ENCODE data around the gene NACC2.

NACC2 gene

DNA sequence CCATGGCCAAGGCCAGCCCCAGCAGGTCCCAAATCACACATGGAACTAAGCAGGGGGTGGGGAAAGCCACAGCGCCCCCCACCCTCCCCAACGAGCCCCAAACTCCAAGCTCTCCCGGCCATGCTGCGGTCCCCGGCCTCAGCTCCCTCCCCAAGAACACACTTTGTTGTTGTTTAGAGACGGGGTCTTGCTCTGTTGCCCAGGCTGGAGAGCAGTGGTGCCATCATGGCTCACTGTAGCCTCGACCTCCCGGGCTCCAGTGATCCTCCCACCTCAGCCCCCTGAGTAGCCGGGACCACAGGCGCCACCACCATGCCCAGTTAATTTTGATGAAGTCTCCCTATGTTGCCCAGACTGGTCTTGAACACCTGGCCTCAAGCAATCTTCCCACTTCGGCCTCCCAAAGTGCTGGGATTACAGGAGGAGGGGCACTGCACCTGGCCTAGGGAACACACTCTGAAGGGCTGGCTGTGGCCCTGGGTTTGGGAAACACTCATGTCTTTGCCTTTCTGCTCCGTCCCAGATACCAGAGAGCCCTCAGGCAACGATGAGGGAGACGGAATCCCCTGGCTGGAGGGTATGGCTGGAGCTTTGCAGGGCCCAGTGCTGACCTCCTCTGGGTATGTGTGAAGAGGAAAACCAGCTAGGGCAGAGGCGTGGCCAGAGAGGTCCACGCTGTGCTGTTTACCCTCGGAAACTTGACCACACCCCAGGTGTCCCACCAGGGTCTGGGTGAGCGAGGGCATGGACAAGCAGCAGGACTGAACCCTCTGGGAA is 80.8 kb downstream of the NACC2 start:
- no peak for DNase-seq (ENCODE audit: low read depth)
- no peak overlapping the region for H3K4me3 ChIP-seq (ENCODE audit: low read length)
- TF ChIP-seq, protein P1, sequence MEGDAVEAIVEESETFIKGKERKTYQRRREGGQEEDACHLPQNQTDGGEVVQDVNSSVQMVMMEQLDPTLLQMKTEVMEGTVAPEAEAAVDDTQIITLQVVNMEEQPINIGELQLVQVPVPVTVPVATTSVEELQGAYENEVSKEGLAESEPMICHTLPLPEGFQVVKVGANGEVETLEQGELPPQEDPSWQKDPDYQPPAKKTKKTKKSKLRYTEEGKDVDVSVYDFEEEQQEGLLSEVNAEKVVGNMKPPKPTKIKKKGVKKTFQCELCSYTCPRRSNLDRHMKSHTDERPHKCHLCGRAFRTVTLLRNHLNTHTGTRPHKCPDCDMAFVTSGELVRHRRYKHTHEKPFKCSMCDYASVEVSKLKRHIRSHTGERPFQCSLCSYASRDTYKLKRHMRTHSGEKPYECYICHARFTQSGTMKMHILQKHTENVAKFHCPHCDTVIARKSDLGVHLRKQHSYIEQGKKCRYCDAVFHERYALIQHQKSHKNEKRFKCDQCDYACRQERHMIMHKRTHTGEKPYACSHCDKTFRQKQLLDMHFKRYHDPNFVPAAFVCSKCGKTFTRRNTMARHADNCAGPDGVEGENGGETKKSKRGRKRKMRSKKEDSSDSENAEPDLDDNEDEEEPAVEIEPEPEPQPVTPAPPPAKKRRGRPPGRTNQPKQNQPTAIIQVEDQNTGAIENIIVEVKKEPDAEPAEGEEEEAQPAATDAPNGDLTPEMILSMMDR (IDR thresholded peaks at IDR 0.05; ENCODE audit: insufficient read depth, low read depth, low read length, missing control alignments): no peak

DNA sequence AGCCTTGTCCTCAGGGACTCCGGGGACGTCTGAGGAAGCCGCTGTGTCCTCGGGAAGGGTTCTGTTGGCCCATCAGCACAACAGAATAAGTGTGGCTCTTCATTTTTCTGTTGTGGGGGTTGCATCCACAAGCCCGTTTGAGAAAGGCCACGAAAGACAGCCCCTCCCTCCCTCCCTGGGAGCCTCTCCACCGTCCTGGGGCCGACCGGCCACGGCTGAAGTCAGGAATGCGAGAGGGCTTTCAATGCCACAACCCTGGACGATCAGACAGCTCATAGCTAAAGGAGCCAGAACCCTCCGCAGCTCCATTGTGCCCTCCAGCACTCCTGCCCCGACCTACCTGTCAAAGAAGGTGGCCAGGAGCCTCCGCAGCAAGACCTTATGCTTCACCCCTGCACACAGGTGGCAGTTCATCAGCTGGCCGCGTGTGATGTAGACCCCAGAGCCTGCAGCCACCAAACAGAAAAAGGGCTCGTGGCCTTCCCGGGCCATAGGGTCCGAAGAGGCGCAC is 81.5 kb downstream of the NACC2 start:
- TF ChIP-seq, protein P1 (IDR thresholded peaks at IDR 0.05; ENCODE audit: insufficient read depth, low read depth, low read length, missing control alignments): no peak
- no peak for DNase-seq (ENCODE audit: low read depth)
- no peak overlapping the region for H3K4me3 ChIP-seq (ENCODE audit: low read length)

DNA sequence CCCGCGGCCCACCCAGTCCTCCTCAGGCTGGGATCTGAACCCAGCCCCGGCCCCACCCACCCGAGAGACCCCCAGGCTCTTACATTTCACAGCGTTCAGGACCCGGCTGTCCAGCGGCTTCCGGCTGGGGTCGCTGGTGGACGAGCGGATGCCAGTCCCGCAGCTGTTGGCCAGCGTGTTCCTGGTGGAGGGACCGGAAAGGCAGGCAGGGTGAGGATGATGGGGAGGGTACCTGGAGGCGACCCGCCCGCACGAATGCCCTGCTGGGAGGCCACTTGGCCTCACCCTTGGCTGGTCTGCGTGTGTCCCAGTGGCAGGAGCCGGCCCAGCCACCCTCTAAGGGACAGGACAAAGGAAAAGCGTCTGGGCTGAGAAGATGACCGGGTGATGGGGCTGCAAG is 82.0 kb downstream of the NACC2 start:
- TF ChIP-seq, protein P1 (IDR thresholded peaks at IDR 0.05; ENCODE audit: insufficient read depth, low read depth, low read length, missing control alignments): no peak

DNA sequence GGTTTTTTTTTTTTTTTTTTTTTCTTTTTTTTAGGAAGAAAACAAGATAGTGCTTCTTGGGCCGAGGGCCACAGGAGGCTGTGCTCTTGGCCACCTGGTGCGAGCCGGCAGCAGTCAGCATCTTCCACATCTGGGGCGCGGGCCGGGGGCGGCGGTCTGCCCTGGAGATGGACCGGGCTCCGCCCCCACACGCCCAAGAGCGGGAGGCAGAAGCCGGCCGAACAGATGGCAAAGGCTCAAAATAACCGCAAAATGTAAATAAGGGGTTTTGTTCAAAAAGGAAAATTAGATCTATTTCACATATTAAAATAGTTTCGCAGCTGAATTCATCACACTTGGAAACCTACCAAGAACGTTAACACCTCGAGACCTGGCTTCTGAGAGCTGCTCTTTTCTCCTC is 82.4 kb downstream of the NACC2 start:
- TF ChIP-seq, protein P1 (IDR thresholded peaks at IDR 0.05; ENCODE audit: insufficient read depth, low read depth, low read length, missing control alignments): no peak
- no peak for DNase-seq (ENCODE audit: low read depth)
- no peak overlapping the region for H3K4me3 ChIP-seq (ENCODE audit: low read length)

More for the DNA sequence above, 82.0 kb downstream of the NACC2 start:
- H3K4me3 ChIP-seq (ENCODE audit: low read length): no peak overlapping the region
- no peak for DNase-seq (ENCODE audit: low read depth)

DNA sequence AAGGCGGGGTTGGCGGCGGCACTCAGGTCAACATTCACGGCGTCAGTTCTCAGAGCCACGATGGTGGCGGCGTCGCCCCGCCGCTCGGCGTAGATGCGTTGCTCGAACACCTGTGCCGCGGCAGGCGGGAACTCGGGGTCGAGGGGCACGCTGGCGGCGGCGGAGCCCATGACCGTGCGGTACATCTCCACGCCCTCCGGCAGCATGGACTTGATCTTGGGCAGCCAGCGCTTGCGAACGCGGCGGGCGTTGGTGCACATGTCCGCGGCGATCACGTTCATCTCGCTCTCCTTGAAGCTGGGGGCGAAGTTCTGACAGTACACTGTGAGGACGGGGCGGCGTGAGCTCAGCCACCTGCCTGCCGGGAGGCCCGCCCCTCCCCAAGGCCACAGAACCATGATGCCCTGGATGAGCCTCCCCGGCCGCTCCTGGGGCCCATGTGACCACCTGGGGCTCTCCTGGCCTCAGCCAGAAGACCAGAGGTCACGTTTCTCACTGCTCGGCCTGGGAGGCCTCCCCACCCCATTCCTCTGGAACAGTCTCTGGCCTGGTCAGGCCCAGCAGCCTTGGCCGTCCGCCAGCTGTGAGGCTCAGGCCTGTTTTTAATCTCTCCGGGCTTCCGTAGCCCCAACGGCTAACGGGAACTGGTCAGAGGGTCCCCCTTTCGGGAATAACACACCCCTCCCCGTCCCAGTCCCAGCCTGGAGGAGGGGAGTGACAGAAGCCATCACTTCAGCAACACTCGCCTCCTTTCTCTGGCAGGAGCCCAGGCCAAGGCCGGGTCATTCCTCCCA is 83.2 kb downstream of the NACC2 start:
- no peak for DNase-seq (ENCODE audit: low read depth)
- TF ChIP-seq, protein P1 (IDR thresholded peaks at IDR 0.05; ENCODE audit: insufficient read depth, low read depth, low read length, missing control alignments): no peak
- no peak overlapping the region for H3K4me3 ChIP-seq (ENCODE audit: low read length)

DNA sequence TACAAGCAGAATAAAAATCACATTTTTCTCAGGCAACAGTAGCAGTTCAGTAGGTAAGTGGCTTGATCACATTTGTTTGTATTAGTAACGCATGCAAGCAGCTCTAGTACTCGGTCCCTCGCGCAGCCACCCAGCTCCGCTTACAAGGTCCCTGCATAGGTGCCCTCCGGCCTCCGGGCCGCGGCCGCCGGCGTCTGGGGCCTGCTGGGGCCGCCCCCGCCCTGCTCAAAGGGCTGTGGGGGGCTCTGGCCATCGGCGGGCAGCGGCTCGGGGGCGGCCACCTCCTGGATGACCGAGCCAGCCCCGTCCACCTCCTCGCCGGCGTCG is 83.8 kb downstream of the NACC2 start:
- DNase-seq (ENCODE audit: low read depth): no peak
- TF ChIP-seq, protein P1 (IDR thresholded peaks at IDR 0.05; ENCODE audit: insufficient read depth, low read depth, low read length, missing control alignments): no peak

More for the DNA sequence above, 83.8 kb downstream of the NACC2 start:
- no peak overlapping the region for H3K4me3 ChIP-seq (ENCODE audit: low read length)
